IMR-90 (cell line): ENCODE data around the gene OPTN. TPM values are rescaled to one million over a fixed set of nuclear protein-coding genes. Genes with fewer than 3 reads are reported as not detected.

Experiments
- ATAC-seq: fragments of 200-7000 bp; cut with Tn5 transposase; 2 replicates; pipeline ENCODE4 v1.9.1; 2020; ENCODE audit warnings: low read depth, mild to moderate bottlenecking, moderate library complexity
- BruUV-seq: library from RNA; stranded (reverse); fragments of 400-500 nt; replicated peaks from 2 replicates; lab custom pipeline; 2021; lab: Mats Ljungman, UMichigan
- CTCF ChIA-PET: fragments of 300-600 bp; formaldehyde crosslinking; extraction: SDS; loops from one replicate; lab custom pipeline; 2021; ENCODE audit warnings: antibody characterized with exemption; lab: Yijun Ruan, JAX
- POLR2A ChIA-PET: fragments of 300-600 bp; sonication (Branson Sonifier 250); formaldehyde crosslinking; loops from one replicate; lab custom pipeline; 2022; ENCODE audit warnings: antibody characterized with exemption; ENCODE audit not compliant: unreplicated experiment; lab: Charles Lee
- DNase-seq: peaks from one replicate; pipeline ENCODE4 v3.0.0; 2013
- H2AFZ ChIP-seq: replicated peaks from 2 replicates; pipeline ENCODE3; 2013; ENCODE audit warnings: low read length, mild to moderate bottlenecking; ENCODE audit not compliant: poor library complexity
- H2AK5ac ChIP-seq: 2 replicates; pipeline ENCODE4 v1.6.1; 2013; ENCODE audit warnings: low read depth, low read length, inconsistent platforms
- H2AK9ac ChIP-seq: replicated peaks from 2 replicates; pipeline ENCODE3; 2013; ENCODE audit warnings: mild to moderate bottlenecking, low read depth, low read length, moderate library complexity; ENCODE audit not compliant: poor library complexity
- H2BK120ac ChIP-seq: 2 replicates; pipeline ENCODE4 v1.6.1; 2013; ENCODE audit warnings: low read depth, low read length, inconsistent platforms
- H2BK15ac ChIP-seq: 3 replicates; pipeline ENCODE4 v1.6.1; 2013; ENCODE audit warnings: low read depth, low read length, inconsistent platforms
- H2BK20ac ChIP-seq: 2 replicates; pipeline ENCODE4 v1.6.1; 2013; ENCODE audit warnings: low read depth, mild to moderate bottlenecking, inconsistent platforms, low read length, moderate library complexity
- H2BK5ac ChIP-seq: 2 replicates; pipeline ENCODE4 v1.6.1; 2013; ENCODE audit warnings: mild to moderate bottlenecking, low read depth, low read length, inconsistent platforms; ENCODE audit not compliant: poor library complexity, severe bottlenecking
- H3K14ac ChIP-seq: replicated peaks from 2 replicates; pipeline ENCODE4 v1.6.1; 2013; ENCODE audit warnings: low read depth, low read length, inconsistent platforms
- H3K18ac ChIP-seq: 2 replicates; pipeline ENCODE4 v1.6.1; 2013; ENCODE audit warnings: low read depth, low read length, control low read depth
- H3K23ac ChIP-seq: 2 replicates; pipeline ENCODE4 v1.6.1; 2013; ENCODE audit warnings: low read depth, low read length, inconsistent platforms
- H3K27ac ChIP-seq: 2 replicates; pipeline ENCODE4 v1.5.1; 2013; ENCODE audit warnings: mild to moderate bottlenecking, control low read depth, low read length; ENCODE audit not compliant: insufficient read depth
- H3K27me3 ChIP-seq: 2 replicates; pipeline ENCODE4 v1.6.1; 2013; ENCODE audit warnings: low read length; ENCODE audit not compliant: control insufficient read depth, insufficient read depth
- H3K36me3 ChIP-seq: 2 replicates; pipeline ENCODE4 v1.6.1; 2013; ENCODE audit warnings: low read length, mixed read lengths; ENCODE audit not compliant: control insufficient read depth, insufficient read depth
- H3K4ac ChIP-seq: 2 replicates; pipeline ENCODE4 v1.6.1; 2013; ENCODE audit warnings: low read depth, low read length, inconsistent platforms
- H3K4me1 ChIP-seq: 2 replicates; pipeline ENCODE4 v1.6.1; 2013; ENCODE audit warnings: low read length, mixed read lengths; ENCODE audit not compliant: control insufficient read depth, insufficient read depth
- H3K4me2 ChIP-seq: 2 replicates; pipeline ENCODE4 v1.6.1; 2013; ENCODE audit warnings: low read depth, mild to moderate bottlenecking, control low read depth, low read length, moderate library complexity
- H3K4me3 ChIP-seq: 2 replicates; pipeline ENCODE4 v1.5.1; 2013; ENCODE audit warnings: low read depth, mild to moderate bottlenecking, control low read depth, low read length, moderate library complexity; ENCODE audit not compliant: insufficient read depth
- H3K56ac ChIP-seq: 2 replicates; pipeline ENCODE4 v1.6.1; 2013; ENCODE audit warnings: low read length, inconsistent platforms; ENCODE audit not compliant: insufficient read depth; ENCODE audit errors: extremely low read depth
- H3K79me1 ChIP-seq, 2 experiments: 2 replicates each; pipeline ENCODE4 v1.6.1; 2013; ENCODE audit warnings: low read length in 2 of 2, inconsistent platforms in 1 of 2, low read depth in 1 of 2
- H3K9ac ChIP-seq: 2 replicates; pipeline ENCODE4 v1.6.1; 2013; ENCODE audit warnings: low read depth, low read length, control low read depth
- H3K9me1 ChIP-seq: 2 replicates; pipeline ENCODE4 v1.6.1; 2013; ENCODE audit warnings: low read length, inconsistent platforms; ENCODE audit not compliant: insufficient read depth
- H3K9me3 ChIP-seq: 2 replicates; pipeline ENCODE4 v1.6.1; 2013; ENCODE audit warnings: low read length; ENCODE audit not compliant: control insufficient read depth, insufficient read depth
- H4K20me1 ChIP-seq: 2 replicates; pipeline ENCODE4 v1.6.1; 2013; ENCODE audit warnings: low read length, inconsistent platforms; ENCODE audit not compliant: insufficient read depth
- H4K5ac ChIP-seq: 2 replicates; pipeline ENCODE4 v1.6.1; 2013; ENCODE audit warnings: mild to moderate bottlenecking, low read depth, low read length, control low read depth
- H4K8ac ChIP-seq, 2 experiments: 2 replicates each; pipeline ENCODE4 v1.6.1; 2013; ENCODE audit warnings: low read depth in 2 of 2, low read length in 2 of 2, control low read depth in 1 of 2, inconsistent platforms in 1 of 2
- H4K91ac ChIP-seq: 2 replicates; pipeline ENCODE4 v1.6.1; 2013; ENCODE audit warnings: low read depth, low read length, inconsistent platforms; ENCODE audit not compliant: insufficient read depth
- BHLHE40 ChIP-seq: fragments of 150-350 bp; IDR thresholded peaks from 2 replicates; pipeline ENCODE4 v1.6.1; 2016; ENCODE audit warnings: mild to moderate bottlenecking, low read depth, low read length
- WGBS, 2 experiments: methylation state at CpG; one replicate each; pipeline versions ENCODE4 v1.1.5 to v1.1.7; 2013; ENCODE audit warnings: missing lambda C conversion rate in 2 of 2; ENCODE audit not compliant: insufficient read length in 1 of 2; ENCODE audit errors: extremely low coverage in 2 of 2; 5-methylcytosine and 5-hydroxymethylcytosine counted together
- dilution Hi-C: fragments of 300-500 bp; cut with HindIII; formaldehyde crosslinking; loops from one replicate; pipeline ENCODE4 v1.14.3; 2018; ENCODE audit warnings: low sequenced_read_pairs; ENCODE audit not compliant: unreplicated experiment
- in situ Hi-C: fragments of 300-500 bp; cut with MboI; formaldehyde crosslinking; loops from 3 replicates; pipeline ENCODE4 v1.14.3; 2019; ENCODE audit warnings: low sequenced_read_pairs, inconsistent platforms, mixed read lengths
- intact Hi-C: fragments of 100-400 bp; cut with micrococcal nuclease; formaldehyde crosslinking; loops from 2 replicates; pipeline ENCODE4 v1.10.0; 2022
- polyA plus RNA-seq, 3 experiments: library from polyadenylated mRNA; depleted of rRNA; stranded (reverse); fragments of >200 nt; gene quantifications; 2 replicates each; pipeline ENCODE4 v1.2.3, GENCODE V29; 2012; ENCODE audit warnings: low replicate concordance in 1 of 3
- total RNA-seq: library from RNA; depleted of rRNA; stranded (reverse); fragments of >200 nt; gene quantifications from 2 replicates; pipeline ENCODE4 v1.2.3, GENCODE V29; 2012
- TF ChIP-seq, protein P1 (sequence below): conservative IDR thresholded peaks from 2 replicates; pipeline ENCODE4 v1.5.1; 2012; ENCODE audit warnings: mild to moderate bottlenecking, low read depth, low read length, improper control_type of control experiment
- TF ChIP-seq, protein P2 (sequence below): fragments of 150-350 bp; IDR thresholded peaks from 2 replicates; pipeline ENCODE4 v1.6.1; 2016; ENCODE audit warnings: low read depth, mild to moderate bottlenecking, low read length, moderate library complexity, borderline replicate concordance
- TF ChIP-seq, protein P3 (sequence below): fragments of 150-350 bp; IDR thresholded peaks from 2 replicates; pipeline ENCODE4 v1.6.1; 2017; ENCODE audit warnings: mild to moderate bottlenecking, antibody characterized with exemption, low read length, low read depth

OPTN gene
- total and polyA plus RNA-seq, 2 of the 4 experiments (the other 2 are of a cell fraction) = 34.8 to 41.4 TPM

DNA sequence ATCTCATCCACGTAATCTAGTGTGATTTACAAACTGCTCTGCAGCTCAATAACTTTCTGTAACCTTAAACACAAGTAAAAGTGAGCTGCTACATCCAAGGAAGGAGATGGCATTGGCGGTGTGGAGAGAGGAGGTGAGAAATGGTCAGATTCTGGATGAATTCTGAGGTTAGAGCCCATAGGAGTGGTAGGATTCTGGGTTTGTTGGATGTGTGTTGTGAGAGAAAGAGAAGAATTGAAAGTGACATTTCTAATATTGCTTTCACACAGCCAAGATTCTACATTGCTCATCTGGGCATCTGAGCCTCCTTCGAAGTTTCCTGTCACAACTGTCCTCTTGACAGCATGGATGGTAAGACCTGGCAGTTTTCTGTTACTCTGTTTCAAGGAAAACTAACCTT, 63.9 kb downstream of the OPTN start:
- no peaks in the 10 kb centered on the region for H3K27me3 ChIP-seq
- no peak overlapping the region for H2BK5ac ChIP-seq
- CTCF ChIA-PET = no interaction called here
- no peak overlapping the region for H4K8ac ChIP-seq
- no peak overlapping the region for H4K91ac ChIP-seq
- no peak overlapping the region for H3K4ac ChIP-seq
- no peak overlapping the region for H4K5ac ChIP-seq
- H3K36me3 ChIP-seq = peaks cover 2% of the 10 kb centered on the region; the same call in 1 of the 2 replicates
- no CpG with 5 or more reads among the region's 3 CpGs for WGBS, 2 experiments
- in situ Hi-C loops (no loop called here), intact Hi-C loops (no loop called here), dilution Hi-C loops (no loop called here)
- no peak overlapping the region for H2AK9ac ChIP-seq
- no peaks in the 10 kb centered on the region; the same call in 1 of the 2 replicates for H3K4me1 ChIP-seq
- no peak overlapping the region for H3K18ac ChIP-seq
- H3K4me2 ChIP-seq = no peak overlapping the region
- ATAC-seq (no peak), DNase-seq (no peak)
- no peak overlapping the region for H2BK120ac ChIP-seq
- BruUV-seq = no TSS peak
- no peak overlapping the region for H2AFZ ChIP-seq
- 0 out of 2 replicates have a peak, but pooled peaks cover 3% of the 10 kb centered on the region for H4K20me1 ChIP-seq
- H3K4me3 ChIP-seq = no peak overlapping the region
- H3K56ac ChIP-seq = no peak overlapping the region
- no peaks in the 10 kb centered on the region; the same call in 1 of the 2 replicates for H3K9me1 ChIP-seq
- POLR2A ChIA-PET = no interaction called here
- TF ChIP-seq BHLHE40 = no peak
- TF ChIP-seq, protein P1, sequence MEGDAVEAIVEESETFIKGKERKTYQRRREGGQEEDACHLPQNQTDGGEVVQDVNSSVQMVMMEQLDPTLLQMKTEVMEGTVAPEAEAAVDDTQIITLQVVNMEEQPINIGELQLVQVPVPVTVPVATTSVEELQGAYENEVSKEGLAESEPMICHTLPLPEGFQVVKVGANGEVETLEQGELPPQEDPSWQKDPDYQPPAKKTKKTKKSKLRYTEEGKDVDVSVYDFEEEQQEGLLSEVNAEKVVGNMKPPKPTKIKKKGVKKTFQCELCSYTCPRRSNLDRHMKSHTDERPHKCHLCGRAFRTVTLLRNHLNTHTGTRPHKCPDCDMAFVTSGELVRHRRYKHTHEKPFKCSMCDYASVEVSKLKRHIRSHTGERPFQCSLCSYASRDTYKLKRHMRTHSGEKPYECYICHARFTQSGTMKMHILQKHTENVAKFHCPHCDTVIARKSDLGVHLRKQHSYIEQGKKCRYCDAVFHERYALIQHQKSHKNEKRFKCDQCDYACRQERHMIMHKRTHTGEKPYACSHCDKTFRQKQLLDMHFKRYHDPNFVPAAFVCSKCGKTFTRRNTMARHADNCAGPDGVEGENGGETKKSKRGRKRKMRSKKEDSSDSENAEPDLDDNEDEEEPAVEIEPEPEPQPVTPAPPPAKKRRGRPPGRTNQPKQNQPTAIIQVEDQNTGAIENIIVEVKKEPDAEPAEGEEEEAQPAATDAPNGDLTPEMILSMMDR = no peak
- TF ChIP-seq, protein P2, sequence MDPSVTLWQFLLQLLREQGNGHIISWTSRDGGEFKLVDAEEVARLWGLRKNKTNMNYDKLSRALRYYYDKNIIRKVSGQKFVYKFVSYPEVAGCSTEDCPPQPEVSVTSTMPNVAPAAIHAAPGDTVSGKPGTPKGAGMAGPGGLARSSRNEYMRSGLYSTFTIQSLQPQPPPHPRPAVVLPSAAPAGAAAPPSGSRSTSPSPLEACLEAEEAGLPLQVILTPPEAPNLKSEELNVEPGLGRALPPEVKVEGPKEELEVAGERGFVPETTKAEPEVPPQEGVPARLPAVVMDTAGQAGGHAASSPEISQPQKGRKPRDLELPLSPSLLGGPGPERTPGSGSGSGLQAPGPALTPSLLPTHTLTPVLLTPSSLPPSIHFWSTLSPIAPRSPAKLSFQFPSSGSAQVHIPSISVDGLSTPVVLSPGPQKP = no peak
- TF ChIP-seq, protein P3, sequence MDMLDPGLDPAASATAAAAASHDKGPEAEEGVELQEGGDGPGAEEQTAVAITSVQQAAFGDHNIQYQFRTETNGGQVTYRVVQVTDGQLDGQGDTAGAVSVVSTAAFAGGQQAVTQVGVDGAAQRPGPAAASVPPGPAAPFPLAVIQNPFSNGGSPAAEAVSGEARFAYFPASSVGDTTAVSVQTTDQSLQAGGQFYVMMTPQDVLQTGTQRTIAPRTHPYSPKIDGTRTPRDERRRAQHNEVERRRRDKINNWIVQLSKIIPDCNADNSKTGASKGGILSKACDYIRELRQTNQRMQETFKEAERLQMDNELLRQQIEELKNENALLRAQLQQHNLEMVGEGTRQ = no peak
- H2AK5ac ChIP-seq = no peak overlapping the region
- no peak overlapping the region for H3K27ac ChIP-seq
- no peak overlapping the region for H3K9ac ChIP-seq
- no peaks in the 10 kb centered on the region for H3K9me3 ChIP-seq
- no peak overlapping the region for H2BK20ac ChIP-seq
- H2BK15ac ChIP-seq = no peak overlapping the region
- no peak overlapping the region for H3K23ac ChIP-seq
- H3K79me1 ChIP-seq = peaks cover 16 to 27% of the 10 kb centered on the region in 2 experiments
- no peak overlapping the region for H3K14ac ChIP-seq
